NOMO-1 treated with dmso at 0.1 percent for 144 hours (cell line): Measurements from ENCODE around the gene PSMB3.

ENCODE experiments used
- DNase-seq: peaks from one replicate; lab custom pipeline; 2025; ENCODE audit not compliant: unreplicated experiment; lab: John Stamatoyannopoulos, UW

The PSMB3 gene

DNA sequence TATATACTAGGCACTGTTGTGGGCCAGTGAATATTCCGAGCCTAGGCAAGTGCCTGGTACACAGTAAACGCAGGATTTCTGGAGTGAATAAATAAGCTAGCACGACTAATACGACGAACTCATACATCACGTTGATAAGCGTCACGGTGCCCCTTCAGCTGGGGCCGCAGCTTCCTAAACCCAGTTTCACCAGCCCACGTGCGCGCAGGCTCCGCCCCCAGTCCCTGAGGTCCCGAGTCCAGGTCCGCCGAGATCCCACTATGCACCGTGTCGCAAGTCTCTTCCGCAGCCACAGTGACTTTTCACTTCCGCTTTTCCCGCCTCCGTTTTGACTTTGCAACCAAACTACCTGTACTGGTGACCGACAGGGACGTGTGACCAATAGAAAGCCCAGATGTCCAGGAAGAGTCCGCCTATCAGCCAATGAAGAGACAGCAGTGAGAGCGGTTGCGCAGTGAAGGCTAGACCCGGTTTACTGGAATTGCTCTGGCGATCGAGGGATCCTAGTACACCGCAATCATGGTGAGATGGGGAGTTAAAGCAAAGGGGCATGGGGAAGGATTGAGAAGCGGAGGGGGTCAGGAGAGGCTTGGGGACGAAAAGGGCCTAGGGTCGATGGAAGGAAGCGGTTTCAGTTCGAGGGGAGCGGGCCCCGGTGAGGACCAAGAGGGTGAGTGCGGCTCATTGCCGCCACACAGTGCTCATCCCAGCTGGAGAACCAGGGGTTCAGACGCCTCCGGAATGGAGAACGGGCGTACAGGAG lies at the start of gene PSMB3:
Gene PSMB3, plus strand, starts transcription at position 434 of the 763 bp plus-strand sequence. Its CDS starts 86 bp downstream, at position 520.
- peak; percentile 100 for DNase-seq

DNA sequence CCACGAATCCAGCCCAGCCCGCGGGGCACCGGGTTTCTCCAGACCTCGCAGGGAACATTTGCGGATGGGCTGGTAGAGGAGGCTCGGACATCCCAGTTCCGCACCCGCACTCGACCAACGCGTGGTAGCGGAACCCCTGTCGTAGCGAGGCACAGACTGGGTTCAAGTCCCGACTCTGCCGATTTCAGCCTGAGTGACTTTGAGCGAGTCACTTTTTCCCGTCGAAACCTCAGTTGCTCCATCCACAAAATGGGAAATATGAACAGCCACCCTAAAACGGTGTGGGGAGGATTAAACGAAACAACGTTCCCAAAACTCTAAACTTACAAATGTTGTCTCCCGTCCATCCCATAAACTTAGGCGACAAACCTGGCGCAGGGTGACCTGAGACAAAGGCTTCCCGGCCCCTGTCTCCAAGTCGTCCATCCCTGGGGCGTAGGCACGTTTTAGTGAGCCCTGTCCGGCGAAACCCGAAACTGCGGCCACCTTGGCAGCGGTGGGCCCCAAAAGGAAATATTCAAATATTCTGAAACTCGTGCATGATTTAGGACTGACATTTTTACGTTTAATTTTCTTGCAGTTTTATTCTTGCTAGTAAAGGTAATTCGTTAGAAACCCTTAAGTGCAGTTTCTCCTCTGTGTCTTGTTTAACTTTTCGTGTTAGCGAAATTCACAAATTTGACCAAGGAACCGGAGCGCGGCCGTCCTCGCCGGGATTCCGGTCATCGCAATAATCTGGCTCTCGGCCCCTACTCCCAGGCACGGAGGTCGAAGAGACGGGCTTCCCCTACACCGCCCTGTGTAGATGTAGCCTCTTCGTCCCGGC lies 49.4 kb upstream of the PSMB3 start:
- no peak for DNase-seq

DNA sequence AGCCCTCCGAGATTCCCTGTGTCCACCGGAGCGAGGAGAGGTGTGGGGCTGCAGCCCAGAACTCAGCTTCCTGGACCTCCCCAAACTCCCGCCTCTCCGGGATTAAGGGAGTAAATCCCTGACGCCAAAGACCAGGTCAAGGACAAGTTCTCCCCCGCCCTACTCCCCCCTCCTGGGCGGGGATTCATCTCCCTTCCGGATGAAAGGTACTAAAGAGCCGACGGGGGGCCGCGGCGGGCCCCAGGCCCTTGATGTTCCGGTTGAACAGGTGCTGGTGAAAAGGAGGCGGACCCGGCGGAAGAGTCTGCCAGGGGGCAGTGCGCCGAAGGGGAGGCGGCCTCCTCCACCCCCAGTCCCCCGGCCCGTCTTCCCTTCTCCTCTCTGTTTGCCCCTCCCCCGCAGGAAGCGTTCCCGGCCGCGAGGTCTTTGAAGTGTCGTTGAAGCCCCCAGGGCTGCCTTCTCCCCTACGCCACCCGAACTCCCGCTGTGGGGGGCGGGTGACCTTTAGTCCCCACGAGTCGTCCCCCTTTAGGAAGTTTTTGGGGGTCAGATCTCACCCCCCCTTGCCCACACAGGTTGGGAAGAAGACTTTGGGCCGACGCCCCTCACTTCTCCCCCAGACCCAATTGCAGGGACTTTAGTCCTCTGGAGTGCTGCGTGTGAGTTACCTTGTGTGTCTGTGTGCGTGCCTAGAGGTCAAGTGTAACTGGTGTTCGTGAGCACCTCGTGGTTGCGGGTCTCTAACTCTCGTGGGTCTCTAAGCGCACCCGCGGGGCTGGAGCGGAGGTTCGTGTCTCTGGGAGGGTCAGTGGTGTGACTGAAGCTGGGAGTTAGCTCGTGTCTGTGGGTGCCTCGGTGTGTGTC lies 48.6 kb upstream of the PSMB3 start:
- DNase-seq: peak; percentile 61

DNA sequence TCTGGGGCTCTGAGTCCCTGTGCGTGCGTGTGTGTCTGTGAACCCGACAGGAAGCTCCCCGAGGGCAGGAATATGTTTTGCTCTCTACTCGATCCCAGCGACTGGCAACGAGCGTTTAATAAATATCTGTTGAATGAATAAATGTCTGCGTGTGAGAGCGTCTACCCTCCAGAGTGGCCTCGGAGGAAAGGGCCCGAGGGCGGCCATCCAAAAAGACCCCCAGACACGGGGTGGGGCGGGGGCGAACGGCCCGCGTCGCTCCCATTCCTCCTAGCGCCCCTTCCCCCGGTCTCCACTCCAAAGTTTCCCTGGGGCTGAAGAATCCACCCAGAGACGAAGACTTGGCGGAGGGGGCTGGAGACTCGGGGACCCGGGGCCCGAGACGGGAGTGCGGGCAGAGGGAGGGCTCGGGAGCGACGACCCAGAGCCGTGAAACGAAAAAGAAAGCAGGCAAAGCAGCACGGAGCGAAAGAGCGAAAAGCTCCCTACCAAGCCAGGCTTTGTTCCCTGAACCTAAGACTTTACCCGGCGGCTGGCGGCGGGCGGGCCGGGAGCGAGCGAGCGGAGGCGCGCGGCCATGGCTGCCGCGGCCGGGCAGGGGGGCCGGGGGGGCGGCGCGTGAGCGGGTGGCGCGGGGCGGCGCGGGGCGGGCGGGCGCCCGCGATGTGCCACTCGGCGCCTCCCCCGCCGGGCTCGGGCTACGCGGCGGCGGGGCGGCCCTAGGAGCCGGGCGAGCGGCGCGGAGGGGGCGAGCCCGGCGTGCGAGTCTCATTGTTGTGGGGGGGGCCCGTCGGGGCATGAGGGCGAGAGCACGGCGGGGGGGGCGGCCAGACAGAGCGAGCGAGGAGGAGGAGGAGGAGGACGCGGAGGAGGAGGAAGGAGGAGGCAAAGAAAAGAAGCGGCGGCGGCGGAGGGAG lies 47.7 kb upstream of the PSMB3 start, which contains the start of gene MLLT6:
Gene MLLT6, plus strand, starts transcription at position 668 of the 917 bp plus-strand sequence. CDS start 360 bp downstream, outside the sequence.
- peak; percentile 67 for DNase-seq

DNA sequence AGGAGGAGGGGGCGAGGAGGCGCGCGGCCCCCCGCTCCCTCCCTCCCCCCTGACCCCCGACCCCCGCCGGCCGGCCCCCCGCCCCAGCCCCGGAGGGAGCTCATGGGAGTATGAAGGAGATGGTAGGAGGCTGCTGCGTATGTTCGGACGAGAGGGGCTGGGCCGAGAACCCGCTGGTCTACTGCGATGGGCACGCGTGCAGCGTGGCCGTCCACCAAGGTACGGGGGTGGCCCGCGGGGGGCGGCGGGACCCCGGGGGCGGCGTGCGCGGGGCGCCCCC lies 47.1 kb upstream of the PSMB3 start:
- no peak for DNase-seq

DNA sequence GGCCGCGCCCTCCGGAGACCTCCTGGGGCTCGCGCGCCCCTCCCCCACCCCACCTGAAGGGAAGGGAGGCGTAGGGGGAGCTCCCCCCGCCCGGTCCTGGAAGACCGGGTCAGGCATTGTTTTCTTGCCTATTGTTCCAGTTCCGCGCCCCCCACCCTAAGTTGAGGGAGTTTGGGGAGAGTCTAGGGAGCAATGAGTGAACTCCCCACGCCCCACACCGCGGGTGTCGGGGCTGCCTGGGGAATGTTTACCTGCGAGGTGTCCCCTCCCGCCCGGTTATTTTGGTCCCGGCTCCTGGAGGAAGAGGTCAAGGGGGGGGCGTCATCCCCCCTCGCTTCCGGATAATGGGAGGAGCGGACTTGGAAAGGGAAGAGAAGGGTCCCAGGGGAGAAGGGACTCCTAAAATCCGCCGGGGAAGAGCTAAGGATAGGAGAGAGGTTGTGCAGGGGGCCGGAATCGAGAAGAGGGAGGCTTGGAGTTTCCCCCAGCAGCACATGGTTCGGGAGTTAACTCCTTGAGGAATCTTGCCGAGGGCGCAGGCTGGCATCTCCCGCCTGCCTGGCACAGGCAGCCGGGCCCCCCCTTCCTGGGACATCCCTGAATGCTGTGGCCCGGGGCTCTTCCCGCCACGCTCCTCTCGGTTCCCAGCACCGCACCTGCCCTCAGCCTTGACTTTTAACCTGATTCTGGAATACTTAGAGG lies 46.6 kb upstream of the PSMB3 start:
- DNase-seq: no peak

DNA sequence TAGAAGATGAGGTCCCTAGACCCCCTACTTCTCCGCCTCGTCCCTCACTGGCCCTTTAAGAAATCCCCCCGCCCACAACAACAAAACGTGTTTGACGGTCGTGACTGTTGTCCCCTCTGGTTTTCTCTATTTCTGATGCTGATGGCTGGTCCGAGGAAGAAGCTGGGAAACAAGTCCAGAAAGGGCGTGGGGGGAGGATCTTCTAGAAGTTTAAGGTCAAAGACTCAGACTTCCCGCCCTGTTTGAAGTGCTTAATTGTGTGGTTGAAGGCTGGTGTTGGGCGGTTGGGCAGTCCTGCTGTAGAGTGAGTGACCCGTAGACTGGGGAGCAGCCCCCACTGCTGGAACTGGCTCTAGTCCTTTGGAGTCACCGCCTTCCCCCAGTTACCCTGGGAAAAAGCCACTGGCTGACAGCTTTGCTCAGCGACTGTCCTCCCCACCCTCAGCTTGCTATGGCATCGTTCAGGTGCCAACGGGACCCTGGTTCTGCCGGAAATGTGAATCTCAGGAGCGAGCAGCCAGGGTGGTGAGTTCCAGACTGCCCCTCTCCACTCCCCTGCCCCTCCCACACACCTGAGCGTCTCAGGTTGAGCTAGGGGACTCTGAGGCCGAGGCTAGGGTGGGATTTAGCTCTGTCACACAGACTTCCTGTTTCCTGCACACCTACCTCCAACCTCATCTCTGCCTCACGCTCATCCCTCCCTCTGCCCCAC lies 45.9 kb upstream of the PSMB3 start:
- DNase-seq: no peak

DNA sequence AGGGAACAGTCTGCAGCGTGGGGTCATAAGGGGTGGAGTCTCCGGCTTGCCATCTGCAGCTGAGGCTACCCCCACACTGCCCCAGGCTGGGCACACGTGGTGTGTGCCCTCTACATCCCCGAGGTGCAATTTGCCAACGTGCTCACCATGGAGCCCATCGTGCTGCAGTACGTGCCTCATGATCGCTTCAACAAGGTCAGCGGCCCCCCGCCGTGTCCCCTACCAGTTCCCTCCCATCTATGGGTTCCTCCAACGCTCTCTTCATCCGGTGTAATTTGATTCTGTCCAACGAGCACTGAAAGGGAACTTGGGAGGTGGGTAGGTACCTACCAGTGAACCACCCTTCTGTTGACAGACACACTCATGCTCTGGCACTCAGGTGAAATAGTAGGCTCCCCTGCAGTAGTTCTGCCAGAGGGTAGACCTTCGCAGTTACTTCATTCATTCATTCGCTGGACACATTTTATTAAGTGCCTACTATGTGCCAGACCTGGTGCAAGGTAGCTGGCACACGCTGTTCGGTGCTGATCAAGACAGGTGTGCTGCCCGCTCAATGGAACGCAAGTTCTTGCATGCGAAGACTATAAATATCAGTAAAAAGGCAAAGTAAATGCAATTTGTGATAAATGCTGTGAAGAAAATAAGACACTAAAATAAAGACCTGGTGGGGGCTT lies 44.7 kb upstream of the PSMB3 start:
- DNase-seq: no peak

DNA sequence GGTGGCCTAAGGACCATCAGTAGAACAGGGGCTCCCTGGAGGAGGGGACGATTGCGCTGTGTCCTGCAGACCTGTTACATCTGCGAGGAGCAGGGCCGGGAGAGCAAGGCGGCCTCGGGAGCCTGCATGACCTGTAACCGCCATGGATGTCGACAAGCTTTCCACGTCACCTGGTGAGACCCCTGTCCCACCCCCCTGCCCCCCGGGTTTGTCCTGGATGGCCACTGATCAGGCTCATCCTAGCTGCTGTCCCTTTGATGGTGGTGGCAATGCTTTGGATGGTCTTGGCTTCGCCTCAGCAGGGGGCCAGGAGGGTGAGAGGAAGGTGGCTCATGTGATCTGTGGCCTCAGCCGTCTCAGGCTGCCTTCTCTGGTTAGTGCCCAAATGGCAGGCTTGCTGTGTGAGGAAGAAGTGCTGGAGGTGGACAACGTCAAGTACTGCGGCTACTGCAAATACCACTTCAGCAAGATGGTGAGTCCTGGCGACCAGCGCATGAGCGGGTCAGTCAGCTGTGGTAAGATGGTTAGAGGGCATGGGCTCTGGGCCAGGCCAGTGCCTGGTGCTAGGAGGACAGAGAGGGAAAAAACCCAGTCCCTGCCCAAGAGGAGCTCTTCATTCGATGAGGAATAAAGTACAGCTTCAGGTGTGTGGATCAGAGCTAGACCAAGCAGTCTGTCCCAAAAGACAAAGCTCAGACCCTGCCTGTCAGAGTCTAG lies 43.3 kb upstream of the PSMB3 start:
- no peak for DNase-seq

DNA sequence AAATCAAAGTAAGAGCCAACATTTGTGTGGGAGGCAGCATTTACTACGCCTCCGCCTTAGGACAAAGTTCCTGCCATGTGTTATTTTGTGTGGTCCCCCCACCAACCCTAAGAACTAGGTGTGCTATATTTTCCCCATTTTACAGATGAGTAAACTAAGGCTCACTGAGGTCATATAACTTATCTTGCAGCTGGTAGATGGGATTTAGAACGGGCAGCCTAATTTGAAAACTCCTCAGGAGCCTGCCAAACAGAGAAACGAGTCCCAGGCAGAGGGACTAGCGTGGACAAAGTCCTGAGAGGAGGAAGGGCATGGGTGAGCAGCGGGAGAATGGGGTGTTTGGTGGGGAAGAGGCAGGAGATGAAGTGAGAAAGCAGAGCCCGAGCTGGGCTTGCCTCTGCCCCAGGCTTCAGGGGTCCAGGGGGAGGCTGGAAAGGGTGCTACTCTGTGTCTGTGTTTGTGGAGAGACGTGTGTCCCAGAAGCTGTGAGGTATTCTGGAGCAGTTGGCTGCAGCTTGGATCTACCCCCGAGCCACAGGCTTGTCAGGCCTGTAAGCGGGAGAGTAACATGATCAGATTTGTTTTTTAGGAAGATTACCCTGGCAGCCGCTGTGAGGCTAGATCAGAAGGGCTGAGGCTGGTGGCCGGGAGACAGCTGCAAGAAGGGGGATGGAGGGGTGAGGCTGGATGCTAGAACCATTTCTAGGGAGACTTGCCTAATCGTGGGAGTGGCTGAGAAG lies 42.5 kb upstream of the PSMB3 start:
- DNase-seq: no peak

DNA sequence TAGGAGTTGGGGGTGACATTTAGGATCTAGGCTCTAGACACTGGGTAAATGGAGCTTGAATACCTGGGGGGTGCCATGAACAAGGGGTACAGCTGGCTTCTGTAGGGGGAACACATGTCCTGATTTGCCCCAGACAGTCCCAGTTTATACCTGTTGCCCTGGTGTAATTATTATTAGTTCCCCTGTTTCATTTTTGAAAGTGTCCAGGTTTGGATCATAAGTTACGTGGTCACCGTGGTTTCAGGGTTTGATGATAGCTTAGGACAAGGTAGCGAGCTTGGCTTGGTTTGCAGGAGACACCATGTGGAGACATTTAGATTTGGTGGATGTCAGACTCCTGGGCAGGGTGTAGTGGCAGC lies 42.0 kb upstream of the PSMB3 start:
- no peak for DNase-seq

DNA sequence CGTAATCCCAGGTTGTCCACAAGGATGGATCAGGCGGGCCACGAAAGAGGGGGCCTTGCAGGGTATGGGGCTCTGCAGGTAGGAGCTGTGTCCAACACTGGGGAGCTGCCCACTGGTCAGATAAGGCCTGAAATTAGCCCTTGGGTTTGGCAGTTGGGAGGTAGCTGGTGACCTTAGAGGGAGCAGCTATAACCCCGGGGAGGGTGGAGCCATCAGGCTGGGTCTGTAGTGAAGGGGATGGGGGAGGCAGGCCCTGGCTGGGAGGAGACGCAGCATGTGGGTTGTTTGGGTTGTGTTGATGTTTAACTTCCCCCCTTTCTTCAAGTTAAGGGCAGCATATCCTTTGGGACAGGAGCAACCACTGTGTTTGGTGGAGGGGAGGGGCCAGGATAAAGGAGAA lies 41.6 kb upstream of the PSMB3 start:
- no peak for DNase-seq

DNA sequence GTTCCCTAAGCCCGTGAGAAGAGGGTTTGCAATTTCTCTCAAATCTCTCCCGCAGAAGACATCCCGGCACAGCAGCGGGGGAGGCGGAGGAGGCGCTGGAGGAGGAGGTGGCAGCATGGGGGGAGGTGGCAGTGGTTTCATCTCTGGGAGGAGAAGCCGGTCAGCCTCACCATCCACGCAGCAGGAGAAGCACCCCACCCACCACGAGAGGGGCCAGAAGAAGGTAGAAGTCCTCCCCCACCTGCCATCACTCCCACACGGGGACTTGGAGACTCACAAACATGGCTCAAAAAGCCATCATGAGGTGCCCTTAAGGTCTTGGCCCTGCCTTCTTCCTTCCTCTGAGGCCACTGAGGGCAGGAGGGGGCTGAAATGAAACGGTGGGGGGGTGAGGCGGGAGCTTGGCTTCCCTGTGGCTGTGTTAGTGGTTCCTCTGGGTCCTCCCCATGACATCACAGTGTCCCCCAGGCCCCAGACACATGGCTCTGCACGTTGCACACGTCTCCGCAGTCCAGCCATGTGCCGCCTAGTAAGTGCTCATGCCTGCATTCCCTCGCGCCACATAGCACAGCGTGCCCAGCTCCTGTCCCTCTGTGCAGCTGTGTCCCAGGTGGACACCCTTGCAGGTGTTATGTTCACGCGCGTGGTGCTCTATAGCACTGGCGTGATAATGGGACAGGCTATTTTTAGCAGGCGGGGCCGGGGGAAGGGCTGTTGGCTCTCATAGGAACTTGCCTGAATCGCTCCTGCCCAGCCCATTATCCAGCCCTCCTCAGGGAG lies 40.6 kb upstream of the PSMB3 start:
- DNase-seq: no peak

DNA sequence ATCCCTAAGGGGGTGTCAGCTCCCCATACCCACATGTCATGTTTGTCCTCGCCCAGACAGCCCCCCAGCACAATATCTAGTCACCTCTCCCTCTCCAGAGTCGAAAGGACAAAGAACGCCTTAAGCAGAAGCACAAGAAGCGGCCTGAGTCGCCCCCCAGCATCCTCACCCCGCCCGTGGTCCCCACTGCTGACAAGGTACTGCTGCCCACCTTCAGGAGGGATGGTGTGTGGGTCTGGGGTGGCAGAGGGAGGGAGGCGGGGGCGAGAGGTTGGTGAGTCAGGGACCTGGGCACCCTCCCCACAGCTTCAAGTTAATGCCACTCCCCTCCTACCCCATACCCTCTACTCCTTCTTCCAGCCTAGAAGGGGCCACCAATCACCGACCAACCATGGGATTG lies 39.9 kb upstream of the PSMB3 start:
- DNase-seq: no peak

DNA sequence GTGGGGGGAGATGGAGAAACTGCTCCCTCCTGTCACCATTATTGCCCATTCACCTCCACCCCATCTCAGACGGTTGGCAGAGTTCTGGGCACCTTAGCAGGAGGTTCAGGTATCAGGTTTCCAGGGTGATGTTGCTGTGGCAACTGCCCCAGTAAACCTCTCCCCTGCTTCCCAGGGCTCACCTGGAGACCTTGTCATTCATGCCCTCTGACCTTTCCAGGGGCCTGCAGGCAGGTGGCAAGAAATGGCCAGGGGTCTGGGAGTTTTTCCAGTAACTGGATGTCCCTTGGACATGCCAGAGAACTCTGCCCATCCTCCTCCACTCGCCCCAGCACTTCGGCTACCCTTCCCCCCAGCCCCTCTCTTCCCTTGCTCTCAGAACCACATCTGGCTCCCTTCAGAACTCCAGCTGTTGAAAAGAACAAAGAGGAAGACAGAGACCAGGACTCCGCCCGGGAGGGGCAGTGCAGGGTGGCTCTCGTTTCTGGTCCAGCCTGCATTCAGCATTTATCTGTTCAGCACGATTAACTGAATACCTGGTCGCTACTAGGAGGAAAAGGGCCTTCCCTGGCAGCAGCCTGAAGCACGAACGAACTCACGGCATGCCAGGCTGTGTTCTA lies 39.0 kb upstream of the PSMB3 start:
- DNase-seq: no peak
